GM23338 (cell line): ENCODE measurements around the gene TAGLN2. TPM values are rescaled to one million over a fixed set of nuclear protein-coding genes. Genes with fewer than 3 reads are reported as not detected.

Experiments
- ATAC-seq: fragments of 200-7000 bp; cut with Tn5 transposase; 3 replicates; pipeline ENCODE4 v1.9.1; 2020
- DNase-seq: peaks from one replicate; pipeline ENCODE4 v3.0.0-alpha.2; 2015; ENCODE audit warnings: low spot score
- H2AFZ ChIP-seq: fragments of 200-600 bp; sonication (generic); 2 replicates; pipeline ENCODE4 v1.8.0; 2016; ENCODE audit warnings: antibody characterized with exemption, mild to moderate bottlenecking, moderate library complexity
- H3F3A ChIP-seq: fragments of 200-600 bp; sonication (generic); replicated peaks from 2 replicates; pipeline ENCODE4 v1.8.0; 2017; ENCODE audit warnings: antibody characterized with exemption, mixed run types, low read depth
- H3K27ac ChIP-seq: fragments of 200-600 bp; sonication (generic); 2 replicates; pipeline ENCODE4 v1.6.1; 2016; ENCODE audit warnings: low read depth
- H3K27me3 ChIP-seq: fragments of 200-600 bp; sonication (generic); 2 replicates; pipeline ENCODE4 v1.8.0; 2016; ENCODE audit warnings: mild to moderate bottlenecking, mixed run types, moderate library complexity; ENCODE audit not compliant: insufficient read depth
- H3K36me3 ChIP-seq: fragments of 200-600 bp; sonication (generic); 2 replicates; pipeline ENCODE4 v1.8.0; 2016; ENCODE audit warnings: mild to moderate bottlenecking; ENCODE audit not compliant: insufficient read depth
- H3K4me1 ChIP-seq: fragments of 200-600 bp; sonication (generic); 2 replicates; pipeline ENCODE4 v1.8.0; 2016; ENCODE audit warnings: mild to moderate bottlenecking, moderate library complexity; ENCODE audit not compliant: insufficient read depth
- H3K4me2 ChIP-seq: fragments of 200-600 bp; sonication (generic); 2 replicates; pipeline ENCODE4 v1.7.1; 2017; ENCODE audit warnings: mixed run types
- H3K4me3 ChIP-seq: fragments of 200-600 bp; sonication (generic); 2 replicates; pipeline ENCODE4 v1.6.1; 2016; ENCODE audit warnings: mixed run types
- H3K79me2 ChIP-seq: fragments of 200-600 bp; sonication (generic); replicated peaks from 2 replicates; pipeline ENCODE4 v1.8.0; 2017; ENCODE audit warnings: mild to moderate bottlenecking; ENCODE audit not compliant: insufficient read depth
- H3K9me2 ChIP-seq: fragments of 200-600 bp; sonication (generic); 2 replicates; pipeline ENCODE4 v1.8.0; 2017; ENCODE audit not compliant: insufficient read depth
- H4K20me1 ChIP-seq: fragments of 200-600 bp; sonication (generic); replicated peaks from 2 replicates; pipeline ENCODE4 v1.8.0; 2017; ENCODE audit warnings: mild to moderate bottlenecking; ENCODE audit not compliant: insufficient read depth
- H3K27ac Mint-ChIP-seq: 2 replicates; pipeline ENCODE4 v1.8.0; 2020; ENCODE audit warnings: inconsistent platforms, mild to moderate bottlenecking, moderate library complexity, mixed read lengths
- H3K27me3 Mint-ChIP-seq: 3 replicates; pipeline ENCODE4 v1.8.0; 2022; ENCODE audit warnings: low read depth, mild to moderate bottlenecking, moderate library complexity, mixed read lengths, inconsistent platforms; ENCODE audit not compliant: insufficient read depth, poor library complexity
- H3K36me3 Mint-ChIP-seq: 3 replicates; pipeline ENCODE4 v1.8.0; 2021; ENCODE audit warnings: low read depth, mild to moderate bottlenecking, inconsistent platforms, moderate library complexity, mixed read lengths
- H3K4me1 Mint-ChIP-seq: 3 replicates; pipeline ENCODE4 v1.8.0; 2020; ENCODE audit warnings: mild to moderate bottlenecking, inconsistent platforms, mixed read lengths
- H3K4me3 Mint-ChIP-seq: 3 replicates; pipeline ENCODE4 v1.8.0; 2021; ENCODE audit warnings: moderate library complexity, mild to moderate bottlenecking, inconsistent platforms, mixed read lengths
- H3K9me3 Mint-ChIP-seq: 3 replicates; pipeline ENCODE4 v1.8.0; 2020; ENCODE audit warnings: moderate library complexity, mild to moderate bottlenecking, inconsistent platforms, mixed read lengths
- CREB1 ChIP-seq: fragments of 250-450 bp; sonication (Bioruptor Pico); IDR thresholded peaks from 2 replicates; pipeline ENCODE4 v1.5.0; 2020; ENCODE audit warnings: low read depth, mild to moderate bottlenecking, moderate library complexity
- EZH2 ChIP-seq: fragments of 200-600 bp; sonication (generic); IDR thresholded peaks from one replicate; pipeline ENCODE4 v1.8.0; 2017; ENCODE audit warnings: antibody characterized with exemption, mild to moderate bottlenecking, low read depth; ENCODE audit not compliant: unreplicated experiment
- EZH2phosphoT487 ChIP-seq: fragments of 200-600 bp; sonication (generic); IDR thresholded peaks from one replicate; pipeline ENCODE4 v1.8.1; 2018; ENCODE audit warnings: antibody characterized with exemption; ENCODE audit not compliant: unreplicated experiment
- JUNB ChIP-seq: IDR thresholded peaks from one replicate; pipeline ENCODE4 v1.6.1; 2016; ENCODE audit warnings: antibody characterized with exemption; ENCODE audit not compliant: unreplicated experiment
- NANOG ChIP-seq: IDR thresholded peaks from 2 replicates; pipeline ENCODE4 v1.6.1; 2016; ENCODE audit warnings: antibody characterized with exemption, borderline replicate concordance
- POLR2AphosphoS5 ChIP-seq: IDR thresholded peaks from 2 replicates; pipeline ENCODE4 v1.6.1; 2016; ENCODE audit warnings: antibody characterized with exemption, low read depth
- REST ChIP-seq: IDR thresholded peaks from one replicate; pipeline ENCODE4 v1.6.1; 2018; ENCODE audit warnings: antibody characterized with exemption; ENCODE audit not compliant: unreplicated experiment
- STAT1 ChIP-seq: IDR thresholded peaks from one replicate; pipeline ENCODE4 v1.6.1; 2016; ENCODE audit warnings: antibody characterized with exemption; ENCODE audit not compliant: unreplicated experiment
- ZNF114 ChIP-seq: fragments of 250-450 bp; sonication (Bioruptor Pico); IDR thresholded peaks from 2 replicates; pipeline ENCODE4 v1.5.0; 2020; ENCODE audit warnings: mild to moderate bottlenecking, moderate library complexity
- ZNF331 ChIP-seq: fragments of 250-450 bp; sonication (Bioruptor Pico); IDR thresholded peaks from 2 replicates; pipeline ENCODE4 v1.5.0; 2020; ENCODE audit warnings: low read depth, mild to moderate bottlenecking, moderate library complexity
- polyA plus RNA-seq: library from polyadenylated mRNA; unstranded; fragments of >200 nt; fragmentation: Nextera tagmentation; extraction: Ambion mirVana; gene quantifications from 2 replicates; pipeline ENCODE4 v1.2.1, GENCODE V29; 2016
- total RNA-seq: library from RNA; depleted of rRNA; stranded (reverse); fragments of >200 nt; shearing (Covaris generic); gene quantifications from 2 replicates; pipeline ENCODE4 v1.2.3, GENCODE V29; 2014
- TF ChIP-seq, protein P1 (sequence below): IDR thresholded peaks from 2 replicates; pipeline ENCODE4 v1.6.1; 2016; ENCODE audit warnings: antibody characterized with exemption
- TF ChIP-seq, protein P2 (sequence below): fragments of 250-450 bp; sonication (Bioruptor Pico); IDR thresholded peaks from 2 replicates; pipeline ENCODE4 v1.5.0; 2020; ENCODE audit warnings: mild to moderate bottlenecking, moderate library complexity
- TF ChIP-seq, protein P3 (sequence below), 2 experiments: fragments of 200-600 bp in 1 of 2; sonication (generic) in 1 of 2; conservative IDR thresholded peaks; 2 replicates each; pipeline versions ENCODE4 v1.5.1 to v1.6.1; 2016 to 2017; ENCODE audit warnings: antibody characterized with exemption in 2 of 2, low read depth in 2 of 2, mild to moderate bottlenecking in 2 of 2, moderate library complexity in 1 of 2

TAGLN2 gene
- total and polyA plus RNA-seq, 2 experiments from 2014 or later: 58.2 to 60.1 TPM

- no peak overlapping the region for H2AFZ ChIP-seq
- Mint-ChIP-seq H3K9me3 (no peaks in the 10 kb centered on the region), H3K27me3 (peaks cover 7% of the 10 kb centered on the region), H3K4me3 (no peak overlapping the region), H3K4me1 (no peaks in the 10 kb centered on the region), H3K27ac (no peak overlapping the region), H3K36me3 (no peaks in the 10 kb centered on the region)
- no peak overlapping the region for H3K27ac ChIP-seq
- no peaks in the 10 kb centered on the region for H3K79me2 ChIP-seq
- H3K9me2 ChIP-seq: peaks cover 4% of the 10 kb centered on the region; the same call in 1 of the 2 replicates
- H3K27me3 ChIP-seq: no peaks in the 10 kb centered on the region
- no peaks in the 10 kb centered on the region for H4K20me1 ChIP-seq
- no peaks in the 10 kb centered on the region for H3F3A ChIP-seq
- H3K36me3 ChIP-seq: no peaks in the 10 kb centered on the region
- ATAC-seq: no peak
- H3K4me3 ChIP-seq: no peak overlapping the region
- H3K4me1 ChIP-seq: no peaks in the 10 kb centered on the region
- no peak for DNase-seq
- H3K4me2 ChIP-seq: no peak overlapping the region
- TF ChIP-seq NANOG: no peak
- TF ChIP-seq ZNF331: no peak
- no peak for TF ChIP-seq EZH2
- TF ChIP-seq CREB1: no peak
- TF ChIP-seq, protein P1, sequence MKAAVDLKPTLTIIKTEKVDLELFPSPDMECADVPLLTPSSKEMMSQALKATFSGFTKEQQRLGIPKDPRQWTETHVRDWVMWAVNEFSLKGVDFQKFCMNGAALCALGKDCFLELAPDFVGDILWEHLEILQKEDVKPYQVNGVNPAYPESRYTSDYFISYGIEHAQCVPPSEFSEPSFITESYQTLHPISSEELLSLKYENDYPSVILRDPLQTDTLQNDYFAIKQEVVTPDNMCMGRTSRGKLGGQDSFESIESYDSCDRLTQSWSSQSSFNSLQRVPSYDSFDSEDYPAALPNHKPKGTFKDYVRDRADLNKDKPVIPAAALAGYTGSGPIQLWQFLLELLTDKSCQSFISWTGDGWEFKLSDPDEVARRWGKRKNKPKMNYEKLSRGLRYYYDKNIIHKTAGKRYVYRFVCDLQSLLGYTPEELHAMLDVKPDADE: no peak
- TF ChIP-seq, protein P2, sequence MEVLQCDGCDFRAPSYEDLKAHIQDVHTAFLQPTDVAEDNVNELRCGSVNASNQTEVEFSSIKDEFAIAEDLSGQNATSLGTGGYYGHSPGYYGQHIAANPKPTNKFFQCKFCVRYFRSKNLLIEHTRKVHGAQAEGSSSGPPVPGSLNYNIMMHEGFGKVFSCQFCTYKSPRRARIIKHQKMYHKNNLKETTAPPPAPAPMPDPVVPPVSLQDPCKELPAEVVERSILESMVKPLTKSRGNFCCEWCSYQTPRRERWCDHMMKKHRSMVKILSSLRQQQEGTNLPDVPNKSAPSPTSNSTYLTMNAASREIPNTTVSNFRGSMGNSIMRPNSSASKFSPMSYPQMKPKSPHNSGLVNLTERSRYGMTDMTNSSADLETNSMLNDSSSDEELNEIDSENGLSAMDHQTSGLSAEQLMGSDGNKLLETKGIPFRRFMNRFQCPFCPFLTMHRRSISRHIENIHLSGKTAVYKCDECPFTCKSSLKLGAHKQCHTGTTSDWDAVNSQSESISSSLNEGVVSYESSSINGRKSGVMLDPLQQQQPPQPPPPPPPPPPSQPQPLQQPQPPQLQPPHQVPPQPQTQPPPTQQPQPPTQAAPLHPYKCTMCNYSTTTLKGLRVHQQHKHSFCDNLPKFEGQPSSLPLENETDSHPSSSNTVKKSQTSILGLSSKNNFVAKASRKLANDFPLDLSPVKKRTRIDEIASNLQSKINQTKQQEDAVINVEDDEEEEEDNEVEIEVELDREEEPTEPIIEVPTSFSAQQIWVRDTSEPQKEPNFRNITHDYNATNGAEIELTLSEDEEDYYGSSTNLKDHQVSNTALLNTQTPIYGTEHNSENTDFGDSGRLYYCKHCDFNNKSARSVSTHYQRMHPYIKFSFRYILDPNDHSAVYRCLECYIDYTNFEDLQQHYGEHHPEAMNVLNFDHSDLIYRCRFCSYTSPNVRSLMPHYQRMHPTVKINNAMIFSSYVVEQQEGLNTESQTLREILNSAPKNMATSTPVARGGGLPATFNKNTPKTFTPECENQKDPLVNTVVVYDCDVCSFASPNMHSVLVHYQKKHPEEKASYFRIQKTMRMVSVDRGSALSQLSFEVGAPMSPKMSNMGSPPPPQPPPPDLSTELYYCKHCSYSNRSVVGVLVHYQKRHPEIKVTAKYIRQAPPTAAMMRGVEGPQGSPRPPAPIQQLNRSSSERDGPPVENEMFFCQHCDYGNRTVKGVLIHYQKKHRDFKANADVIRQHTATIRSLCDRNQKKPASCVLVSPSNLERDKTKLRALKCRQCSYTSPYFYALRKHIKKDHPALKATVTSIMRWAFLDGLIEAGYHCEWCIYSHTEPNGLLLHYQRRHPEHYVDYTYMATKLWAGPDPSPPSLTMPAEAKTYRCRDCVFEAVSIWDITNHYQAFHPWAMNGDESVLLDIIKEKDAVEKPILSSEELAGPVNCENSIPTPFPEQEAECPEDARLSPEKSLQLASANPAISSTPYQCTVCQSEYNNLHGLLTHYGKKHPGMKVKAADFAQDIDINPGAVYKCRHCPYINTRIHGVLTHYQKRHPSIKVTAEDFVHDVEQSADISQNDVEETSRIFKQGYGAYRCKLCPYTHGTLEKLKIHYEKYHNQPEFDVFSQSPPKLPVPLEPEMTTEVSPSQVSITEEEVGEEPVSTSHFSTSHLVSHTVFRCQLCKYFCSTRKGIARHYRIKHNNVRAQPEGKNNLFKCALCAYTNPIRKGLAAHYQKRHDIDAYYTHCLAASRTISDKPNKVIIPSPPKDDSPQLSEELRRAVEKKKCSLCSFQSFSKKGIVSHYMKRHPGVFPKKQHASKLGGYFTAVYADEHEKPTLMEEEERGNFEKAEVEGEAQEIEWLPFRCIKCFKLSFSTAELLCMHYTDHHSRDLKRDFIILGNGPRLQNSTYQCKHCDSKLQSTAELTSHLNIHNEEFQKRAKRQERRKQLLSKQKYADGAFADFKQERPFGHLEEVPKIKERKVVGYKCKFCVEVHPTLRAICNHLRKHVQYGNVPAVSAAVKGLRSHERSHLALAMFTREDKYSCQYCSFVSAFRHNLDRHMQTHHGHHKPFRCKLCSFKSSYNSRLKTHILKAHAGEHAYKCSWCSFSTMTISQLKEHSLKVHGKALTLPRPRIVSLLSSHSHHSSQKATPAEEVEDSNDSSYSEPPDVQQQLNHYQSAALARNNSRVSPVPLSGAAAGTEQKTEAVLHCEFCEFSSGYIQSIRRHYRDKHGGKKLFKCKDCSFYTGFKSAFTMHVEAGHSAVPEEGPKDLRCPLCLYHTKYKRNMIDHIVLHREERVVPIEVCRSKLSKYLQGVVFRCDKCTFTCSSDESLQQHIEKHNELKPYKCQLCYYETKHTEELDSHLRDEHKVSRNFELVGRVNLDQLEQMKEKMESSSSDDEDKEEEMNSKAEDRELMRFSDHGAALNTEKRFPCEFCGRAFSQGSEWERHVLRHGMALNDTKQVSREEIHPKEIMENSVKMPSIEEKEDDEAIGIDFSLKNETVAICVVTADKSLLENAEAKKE: no peak
- TF ChIP-seq REST: no peak
- no peak for TF ChIP-seq JUNB
- TF ChIP-seq POLR2AphosphoS5: no peak
- TF ChIP-seq, protein P3, sequence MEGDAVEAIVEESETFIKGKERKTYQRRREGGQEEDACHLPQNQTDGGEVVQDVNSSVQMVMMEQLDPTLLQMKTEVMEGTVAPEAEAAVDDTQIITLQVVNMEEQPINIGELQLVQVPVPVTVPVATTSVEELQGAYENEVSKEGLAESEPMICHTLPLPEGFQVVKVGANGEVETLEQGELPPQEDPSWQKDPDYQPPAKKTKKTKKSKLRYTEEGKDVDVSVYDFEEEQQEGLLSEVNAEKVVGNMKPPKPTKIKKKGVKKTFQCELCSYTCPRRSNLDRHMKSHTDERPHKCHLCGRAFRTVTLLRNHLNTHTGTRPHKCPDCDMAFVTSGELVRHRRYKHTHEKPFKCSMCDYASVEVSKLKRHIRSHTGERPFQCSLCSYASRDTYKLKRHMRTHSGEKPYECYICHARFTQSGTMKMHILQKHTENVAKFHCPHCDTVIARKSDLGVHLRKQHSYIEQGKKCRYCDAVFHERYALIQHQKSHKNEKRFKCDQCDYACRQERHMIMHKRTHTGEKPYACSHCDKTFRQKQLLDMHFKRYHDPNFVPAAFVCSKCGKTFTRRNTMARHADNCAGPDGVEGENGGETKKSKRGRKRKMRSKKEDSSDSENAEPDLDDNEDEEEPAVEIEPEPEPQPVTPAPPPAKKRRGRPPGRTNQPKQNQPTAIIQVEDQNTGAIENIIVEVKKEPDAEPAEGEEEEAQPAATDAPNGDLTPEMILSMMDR (conservative IDR thresholded peaks at IDR 0.05; ENCODE audit: low read depth in 2 of 2): no peak
- no peak for TF ChIP-seq EZH2phosphoT487
- no peak for TF ChIP-seq ZNF114 (CRISPR knock-in tag)
- TF ChIP-seq STAT1: no peak
These were observed 27.6 kb upstream of the TAGLN2 start for GRCh38 chr1:159952932-159953331.
